Transverse colon (tissue), 4 donors: ENCODE measurements around the gene GPR65. TPM values are rescaled to one million over a fixed set of nuclear protein-coding genes. Genes with fewer than 3 reads are reported as not detected.

Experiments used
- DNase-seq: peaks from one replicate; pipeline ENCODE4 v3.0.0-alpha.2; 2019
- H3K27ac ChIP-seq, 4 donors: fragments of 200-600 bp; sonication (generic); 2 replicates each; pipeline ENCODE4 v1.5.1; 2016 to 2018; ENCODE audit warnings: inconsistent platforms in 4 of 4
- H3K27me3 ChIP-seq: fragments of 200-600 bp; sonication (generic); 2 replicates; pipeline ENCODE4 v1.5.1; 2017; ENCODE audit warnings: inconsistent platforms
- H3K36me3 ChIP-seq, 4 donors: fragments of 200-600 bp; sonication (generic); 2 replicates each; pipeline ENCODE4 v1.5.1; 2017 to 2019; ENCODE audit warnings: inconsistent platforms in 4 of 4
- H3K4me1 ChIP-seq, 4 donors: fragments of 200-600 bp; sonication (generic); 2 replicates each; pipeline ENCODE4 v1.5.1; 2017 to 2020; ENCODE audit warnings: inconsistent platforms in 4 of 4
- H3K4me3 ChIP-seq, 4 donors: fragments of 200-600 bp; sonication (generic); 1 replicate in 1 of 4; 2 replicates in 3 of 4; pipeline versions ENCODE4 v1.5.1 to v1.6.1; 2017 to 2019; ENCODE audit warnings: inconsistent platforms in 4 of 4
- H3K9me3 ChIP-seq, 2 donors: fragments of 200-600 bp; sonication (generic); 2 replicates each; pipeline ENCODE4 v1.5.1; 2017 to 2019; ENCODE audit warnings: inconsistent platforms in 2 of 2
- EP300 ChIP-seq: sonication (generic); formaldehyde crosslinking; IDR thresholded peaks from one replicate; pipeline ENCODE4 v1.6.1; 2017; ENCODE audit warnings: antibody characterized with exemption, low read depth
- POLR2A ChIP-seq: fragments of 450-650 bp; IDR thresholded peaks from one replicate; pipeline ENCODE4 v1.6.1; 2016; ENCODE audit warnings: antibody characterized with exemption, mild to moderate bottlenecking, moderate library complexity
- POLR2AphosphoS5 ChIP-seq, 3 donors: sonication (generic); formaldehyde crosslinking; IDR thresholded peaks; one replicate each; pipeline ENCODE4 v1.6.1; 2016; ENCODE audit warnings: antibody characterized with exemption in 3 of 3
- WGBS, 2 donors: methylation state at CpG; one replicate each; pipeline ENCODE4 v1.1.5; 2018; ENCODE audit warnings: low coverage in 1 of 2; 5-methylcytosine and 5-hydroxymethylcytosine counted together
- in situ Hi-C, 4 donors: fragments of 200-750 bp; cut with MboI; loops; one replicate each; pipeline versions ENCODE4 v1.15.0 to v1.15.1; 2017; ENCODE audit warnings: low sequenced_read_pairs in 3 of 4, low pct_ligation_motif_present in 1 of 4, low pct_unique_long_range_greater_than_20kb in 1 of 4
- intact Hi-C: fragments of 100-400 bp; cut with DNase I; formaldehyde crosslinking; loops from one replicate; pipeline ENCODE4 v1.15.1; 2023; ENCODE audit warnings: low total_unique reads
- total RNA-seq, 4 donors: library from RNA; depleted of rRNA; stranded (reverse); fragments of >200 nt; gene quantifications; one replicate each; pipeline ENCODE4 v1.1.0, GENCODE V29; 2016
- TF ChIP-seq, protein P1 (sequence below), 5 experiments: fragments of 200-600 bp in 3 of 5; fragments of 450-650 bp in 2 of 5; sonication (generic) in 3 of 5; IDR thresholded peaks; 1 replicate in 2 of 5; 2 replicates in 3 of 5; pipeline ENCODE4 v1.5.1; 2016 to 2017; ENCODE audit warnings: antibody characterized with exemption in 5 of 5, inconsistent platforms in 3 of 5, mild to moderate bottlenecking in 2 of 5, moderate library complexity in 1 of 5

Gene GPR65
- total RNA-seq, 4 donors from 2014 or later, result 0.68 to 1.6 TPM; not detected in 2

DNA sequence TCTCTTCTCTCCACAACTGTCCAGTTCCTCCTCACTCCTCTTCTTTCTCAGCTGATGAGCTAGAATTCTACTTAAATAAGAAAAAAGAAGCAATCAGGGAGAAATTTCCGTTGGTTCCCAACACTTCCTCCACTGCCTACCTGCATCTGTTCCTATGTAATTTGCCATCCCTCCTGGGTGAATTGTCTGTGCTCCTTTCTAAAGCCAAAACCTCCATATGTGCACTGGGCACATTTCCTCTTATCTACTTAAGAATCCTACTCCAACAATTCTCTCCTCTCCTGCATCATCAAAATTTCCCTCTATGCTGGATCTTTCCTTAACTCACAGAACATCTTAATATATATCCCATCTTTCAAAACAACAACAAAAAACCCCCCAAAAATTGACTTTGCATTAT lies 35.2 kb downstream of the GPR65 start:
- WGBS, 2 donors, result 50 to 78% methylated on average over 1 of the region's 1 CpG
- in situ Hi-C loops (no loop called here), intact Hi-C loops (no loop called here)
- DNase-seq, result no peak
- Histone ChIP-seq H3K27me3 (no peaks in the 10 kb centered on the region), H3K27ac (no peak overlapping the region), H3K4me1 (no peaks in the 10 kb centered on the region), H3K9me3 (no peaks in the 10 kb centered on the region), H3K4me3 (no peak overlapping the region), H3K36me3 (no peaks in the 10 kb centered on the region)
- TF ChIP-seq POLR2AphosphoS5 (IDR thresholded peaks at IDR 0.05) (no peak), EP300 (no peak), POLR2A (no peak)
- TF ChIP-seq, protein P1, sequence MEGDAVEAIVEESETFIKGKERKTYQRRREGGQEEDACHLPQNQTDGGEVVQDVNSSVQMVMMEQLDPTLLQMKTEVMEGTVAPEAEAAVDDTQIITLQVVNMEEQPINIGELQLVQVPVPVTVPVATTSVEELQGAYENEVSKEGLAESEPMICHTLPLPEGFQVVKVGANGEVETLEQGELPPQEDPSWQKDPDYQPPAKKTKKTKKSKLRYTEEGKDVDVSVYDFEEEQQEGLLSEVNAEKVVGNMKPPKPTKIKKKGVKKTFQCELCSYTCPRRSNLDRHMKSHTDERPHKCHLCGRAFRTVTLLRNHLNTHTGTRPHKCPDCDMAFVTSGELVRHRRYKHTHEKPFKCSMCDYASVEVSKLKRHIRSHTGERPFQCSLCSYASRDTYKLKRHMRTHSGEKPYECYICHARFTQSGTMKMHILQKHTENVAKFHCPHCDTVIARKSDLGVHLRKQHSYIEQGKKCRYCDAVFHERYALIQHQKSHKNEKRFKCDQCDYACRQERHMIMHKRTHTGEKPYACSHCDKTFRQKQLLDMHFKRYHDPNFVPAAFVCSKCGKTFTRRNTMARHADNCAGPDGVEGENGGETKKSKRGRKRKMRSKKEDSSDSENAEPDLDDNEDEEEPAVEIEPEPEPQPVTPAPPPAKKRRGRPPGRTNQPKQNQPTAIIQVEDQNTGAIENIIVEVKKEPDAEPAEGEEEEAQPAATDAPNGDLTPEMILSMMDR (IDR thresholded peaks at IDR 0.05), result no peak

DNA sequence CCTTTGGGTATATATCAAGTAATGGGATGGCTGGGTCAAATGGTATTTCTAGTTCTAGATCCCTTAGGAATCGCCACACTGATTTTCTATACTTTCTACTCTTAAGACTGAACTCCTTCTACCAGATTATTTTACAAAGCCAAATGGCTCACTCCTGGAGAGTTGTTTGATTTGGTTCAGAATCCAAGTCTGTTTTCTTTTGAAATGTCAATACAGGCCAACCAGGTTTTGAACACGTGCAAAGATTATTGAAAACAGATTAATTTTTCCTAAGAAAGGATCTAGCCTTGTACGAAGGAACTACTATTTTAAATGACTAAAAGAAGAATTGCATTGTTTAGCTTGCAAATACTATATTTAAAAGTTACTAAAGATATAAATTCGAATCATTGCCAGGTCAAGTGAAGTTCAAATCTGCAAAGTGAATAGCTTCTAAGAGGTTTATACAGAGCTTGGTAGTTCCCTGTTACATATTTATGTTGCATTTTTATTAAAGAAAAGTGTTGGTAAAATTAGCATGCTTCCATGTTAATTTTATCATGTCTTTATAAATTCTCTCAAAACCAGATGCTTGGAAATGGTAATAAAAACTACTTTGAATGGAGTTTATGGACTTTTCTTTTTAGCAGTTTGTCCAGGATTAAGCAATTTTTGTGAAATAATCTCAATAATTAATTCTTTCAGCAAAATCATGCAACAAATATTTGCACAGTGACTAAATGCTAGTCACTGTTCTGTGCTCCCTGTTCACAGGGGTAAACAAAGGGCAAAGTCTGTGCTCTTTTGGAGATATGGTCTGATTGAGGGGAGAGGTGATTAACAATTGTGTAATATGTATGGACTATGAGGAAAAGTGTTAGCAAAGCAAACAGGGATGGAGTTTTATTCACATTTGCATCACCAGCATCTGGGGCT lies 38.9 kb downstream of the GPR65 start:
- Histone ChIP-seq H3K36me3 (no peaks in the 10 kb centered on the region), H3K27ac (no peak overlapping the region), H3K4me1 (no peaks in the 10 kb centered on the region), H3K9me3 (no peaks in the 10 kb centered on the region), H3K4me3 (no peak overlapping the region), H3K27me3 (no peaks in the 10 kb centered on the region)
- in situ Hi-C loops, result no loop called here
- 67 to 69% methylated on average over 4 of the region's 4 CpGs for WGBS, 2 donors
- TF ChIP-seq POLR2AphosphoS5 (IDR thresholded peaks at IDR 0.05) (no peak), POLR2A (no peak), EP300 (no peak)
- TF ChIP-seq, protein P1 (IDR thresholded peaks at IDR 0.05), result no peak
- intact Hi-C loops, result no loop called here
- DNase-seq, result no peak

DNA sequence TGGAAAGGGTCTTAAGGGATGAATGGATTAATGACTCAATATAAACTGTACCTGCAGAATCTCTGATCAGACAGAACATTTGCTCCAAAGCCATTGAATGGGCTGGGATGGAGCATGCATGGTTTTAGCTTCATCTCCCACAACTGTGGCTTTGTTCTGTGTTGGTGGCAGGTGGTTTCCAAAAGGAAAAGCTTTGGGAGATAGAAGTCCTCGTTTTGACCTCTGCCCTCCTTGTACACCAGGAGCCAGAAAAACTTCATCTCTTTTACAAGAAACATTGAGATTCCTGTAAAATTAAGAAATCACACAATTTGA lies 39.5 kb downstream of the GPR65 start:
- no peaks in the 10 kb centered on the region for H3K9me3 ChIP-seq
- WGBS, 2 donors, result 0 to 33% methylated on average over 1 of the region's 1 CpG
- no peaks in the 10 kb centered on the region for H3K4me1 ChIP-seq
- intact Hi-C loops, result no loop called here
- no peaks in the 10 kb centered on the region for H3K27me3 ChIP-seq
- no peak for DNase-seq
- H3K27ac ChIP-seq, result no peak overlapping the region
- no peak overlapping the region for H3K4me3 ChIP-seq
- TF ChIP-seq EP300 (no peak), POLR2AphosphoS5 (IDR thresholded peaks at IDR 0.05) (no peak)
- TF ChIP-seq, protein P1 (IDR thresholded peaks at IDR 0.05), result no peak
- in situ Hi-C loops, result no loop called here
- no peaks in the 10 kb centered on the region for H3K36me3 ChIP-seq

DNA sequence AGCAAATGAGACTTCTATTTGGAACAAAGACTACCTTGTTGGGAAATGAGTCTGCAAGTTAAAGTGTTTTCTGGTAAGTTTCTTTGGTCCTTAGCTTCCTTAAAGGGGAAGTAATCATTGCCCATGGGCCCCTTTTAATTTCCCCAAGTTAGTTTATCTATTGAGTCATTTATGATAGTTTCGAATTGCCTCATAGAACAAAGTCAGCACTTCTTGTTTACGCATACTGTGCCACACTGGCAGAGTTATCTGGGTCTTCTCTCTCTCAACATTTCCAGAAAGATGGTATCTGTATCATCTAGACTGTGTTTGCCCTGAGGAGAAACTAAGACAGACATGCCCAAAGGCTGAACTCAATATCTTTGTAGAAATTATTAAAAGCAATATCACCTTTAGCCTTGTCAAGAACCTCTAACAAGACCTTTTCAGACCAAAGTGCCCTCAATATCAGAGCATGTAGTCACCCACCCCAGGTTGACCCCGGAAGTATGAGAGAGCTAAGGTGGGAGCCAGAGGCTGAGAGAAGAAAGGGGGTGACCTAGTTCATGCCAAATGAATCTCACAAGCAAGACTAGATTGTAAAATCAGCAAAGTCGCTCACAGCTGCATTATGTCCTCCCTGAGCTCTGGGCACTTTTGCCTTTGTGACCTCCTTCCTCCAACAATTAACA lies 40.0 kb downstream of the GPR65 start:
- H3K27ac ChIP-seq, result peak overlapping the region in 1 of 4 donors; percentile 21
- intact Hi-C loops (no loop called here), in situ Hi-C loops (no loop called here)
- no peaks in the 10 kb centered on the region for H3K36me3 ChIP-seq
- H3K4me1 ChIP-seq, result no peaks in the 10 kb centered on the region
- 60 to 75% methylated on average over 1 to 4 of the region's 4 CpGs for WGBS, 2 donors
- no peaks in the 10 kb centered on the region for H3K27me3 ChIP-seq
- H3K4me3 ChIP-seq, result no peak overlapping the region
- no peak for TF ChIP-seq EP300
- no peak for TF ChIP-seq POLR2A
- no peak for DNase-seq
- no peaks in the 10 kb centered on the region for H3K9me3 ChIP-seq
